DMS79 (cell line): Measurements from ENCODE around the gene ARHGEF3.
"Not testable (repeated sequence)": the region's sequence is repeated elsewhere in the genome, so short reads cannot be mapped to it uniquely, and the experiment has no call there.

Source experiments
- DNase-seq: peaks from one replicate; lab custom pipeline; 2025; lab: John Stamatoyannopoulos, UW

The ARHGEF3 gene

GRCh38 chr3:56725175-56725574 lies 76.6 kb downstream of the ARHGEF3 start:
- no peak for DNase-seq

DNA sequence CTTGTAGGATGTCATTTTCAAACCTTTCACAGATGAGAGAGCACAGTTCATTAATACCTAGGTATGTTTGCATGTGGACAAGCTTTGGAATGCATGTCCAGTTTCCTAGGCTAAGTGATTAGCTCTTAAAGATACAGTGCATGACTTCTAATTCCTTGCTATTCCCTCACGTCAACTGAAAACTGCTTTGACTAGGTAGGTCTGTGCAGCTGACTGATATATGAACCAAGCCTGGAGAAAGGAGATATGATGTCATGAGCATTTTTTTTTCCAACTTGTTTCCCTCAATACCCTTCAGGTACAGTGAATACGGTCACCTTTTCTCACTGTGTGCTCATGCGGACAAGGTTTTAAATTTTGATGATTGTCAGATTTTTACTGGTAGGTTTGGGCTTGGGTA lies 77.1 kb downstream of the ARHGEF3 start:
- no peak for DNase-seq

GRCh38 chr3:56720849-56721248 lies 80.9 kb downstream of the ARHGEF3 start:
- DNase-seq: no peak

DNA sequence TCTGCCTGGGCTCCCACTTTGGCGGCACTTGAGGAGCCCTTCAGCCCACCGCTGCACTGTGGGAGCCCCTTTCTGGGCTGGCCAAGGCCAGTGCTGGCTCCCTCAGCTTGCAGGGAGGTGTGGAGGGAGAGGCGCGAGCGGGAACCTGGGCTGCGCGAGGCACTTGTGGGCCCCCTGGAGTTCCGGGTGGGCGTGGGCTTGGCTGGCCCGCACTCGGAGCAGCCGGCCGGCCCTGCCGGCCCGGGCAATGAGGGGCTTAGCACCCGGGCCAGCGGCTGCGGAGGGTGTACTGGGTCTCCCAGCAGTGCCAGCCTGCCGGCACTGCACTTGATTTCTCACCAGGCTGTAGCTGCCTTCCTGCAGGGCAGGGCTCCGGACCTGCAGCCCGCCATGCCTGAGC lies 82.9 kb downstream of the ARHGEF3 start:
- DNase-seq: not testable (repeated sequence)

GRCh38 chr3:56711344-56711743 lies 90.4 kb downstream of the ARHGEF3 start:
- no peak for DNase-seq

GRCh38 chr3:56707412-56707811 lies 94.3 kb downstream of the ARHGEF3 start:
- DNase-seq: not testable (repeated sequence)

- no peak for DNase-seq
These were observed 95.1 kb downstream of the ARHGEF3 start for GRCh38 chr3:56706629-56707028.

- DNase-seq: no peak
These were observed 97.0 kb downstream of the ARHGEF3 start for GRCh38 chr3:56704706-56705105.

DNA sequence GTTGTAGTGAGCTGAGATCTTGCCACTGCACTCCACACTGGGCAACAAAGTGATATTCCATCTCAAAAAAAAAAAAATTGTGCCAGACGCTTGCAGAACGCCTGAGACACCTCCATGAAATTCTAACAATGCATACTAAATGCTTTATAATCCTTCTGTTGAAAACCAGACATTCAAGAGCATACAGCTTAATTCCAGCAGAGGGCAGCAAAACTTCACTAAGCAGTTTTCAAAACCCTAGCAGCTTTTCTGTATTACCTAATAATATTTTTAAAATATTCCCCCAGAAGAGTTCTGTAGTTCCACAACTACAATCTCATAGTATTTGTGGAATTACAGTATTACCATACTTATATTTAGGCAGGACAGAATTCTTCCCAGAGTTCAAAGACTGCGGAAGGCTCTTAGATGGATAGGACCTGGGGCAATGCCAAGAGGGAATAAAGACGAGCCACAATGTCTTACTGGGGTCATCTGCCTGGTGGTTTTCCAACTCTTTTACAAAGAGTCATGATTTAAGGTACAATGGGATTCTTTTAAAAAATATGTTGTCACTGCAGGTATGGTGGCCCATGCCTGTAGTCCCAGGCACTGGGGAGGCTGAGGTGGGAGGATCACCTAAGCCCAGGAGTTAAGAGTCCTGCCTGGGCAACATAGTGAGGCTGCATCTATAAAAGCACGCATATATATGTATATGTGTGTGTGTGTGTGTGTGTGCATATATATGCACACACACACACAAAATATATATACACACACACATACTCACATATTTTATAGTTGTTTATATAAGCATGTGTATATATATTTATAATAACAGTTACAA lies 99.0 kb downstream of the ARHGEF3 start:
- no peak for DNase-seq

DNA sequence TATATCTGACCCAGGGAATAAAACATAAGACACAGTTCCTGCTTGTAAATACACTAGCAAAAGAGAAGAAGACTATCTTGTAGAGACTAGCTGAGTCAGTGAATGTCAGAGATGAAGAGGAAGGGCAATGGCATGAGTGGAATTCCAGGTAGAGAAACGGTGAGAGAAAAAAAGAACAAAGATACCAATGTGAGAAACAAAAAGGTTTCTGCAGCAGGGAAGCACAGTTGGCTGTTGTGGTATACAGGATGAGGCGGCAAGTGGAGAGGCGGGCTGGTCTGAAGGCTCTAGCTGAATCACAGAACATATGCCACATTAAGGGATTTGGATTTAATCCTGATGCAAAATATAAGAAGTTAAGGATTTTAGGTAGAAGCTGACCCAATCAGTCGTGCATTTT lies 101.6 kb downstream of the ARHGEF3 start:
- DNase-seq: no peak

GRCh38 chr3:56694867-56695683 lies 106.7 kb downstream of the ARHGEF3 start:
- DNase-seq: no peak

DNA sequence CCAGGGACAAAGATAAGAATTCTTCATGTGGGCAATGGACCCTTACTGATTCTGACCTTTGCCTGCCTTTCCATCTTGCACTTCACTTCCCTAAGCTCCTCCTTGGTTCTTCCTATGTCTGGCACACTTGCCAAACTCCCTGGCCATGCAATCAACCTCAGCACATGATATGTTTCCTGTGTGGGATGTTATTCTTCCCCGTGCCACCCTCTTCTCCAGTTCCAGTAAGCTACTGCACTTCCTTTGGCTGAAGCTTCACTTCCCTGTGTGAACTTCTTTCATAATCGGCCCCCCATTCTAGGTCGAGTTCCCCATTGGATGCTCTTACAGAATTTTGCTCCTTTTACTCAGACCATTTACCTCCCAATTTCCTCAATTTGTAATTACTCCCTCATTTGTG lies 108.0 kb downstream of the ARHGEF3 start:
- DNase-seq: no peak

GRCh38 chr3:56692520-56693433 lies 109.0 kb downstream of the ARHGEF3 start:
- not testable (repeated sequence) for DNase-seq

DNA sequence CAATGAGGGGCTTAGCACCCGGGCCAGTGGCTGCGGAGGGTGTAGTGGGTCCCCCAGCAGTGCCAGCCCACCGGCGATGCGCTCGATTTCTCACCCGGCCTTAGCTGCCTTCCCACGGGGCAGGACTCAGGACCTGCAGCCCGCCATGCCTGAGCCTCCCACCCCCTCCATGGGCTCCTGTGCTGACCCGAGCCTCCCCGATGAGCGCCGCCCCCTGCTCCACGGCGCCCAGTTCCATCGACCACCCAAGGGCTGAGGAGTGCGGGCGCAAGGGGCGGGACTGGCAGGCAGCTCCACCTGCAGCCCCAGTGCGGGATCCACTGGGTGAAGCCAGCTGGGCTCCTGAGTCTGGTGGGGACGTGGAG lies 109.8 kb downstream of the ARHGEF3 start:
- DNase-seq: not testable (repeated sequence)

DNA sequence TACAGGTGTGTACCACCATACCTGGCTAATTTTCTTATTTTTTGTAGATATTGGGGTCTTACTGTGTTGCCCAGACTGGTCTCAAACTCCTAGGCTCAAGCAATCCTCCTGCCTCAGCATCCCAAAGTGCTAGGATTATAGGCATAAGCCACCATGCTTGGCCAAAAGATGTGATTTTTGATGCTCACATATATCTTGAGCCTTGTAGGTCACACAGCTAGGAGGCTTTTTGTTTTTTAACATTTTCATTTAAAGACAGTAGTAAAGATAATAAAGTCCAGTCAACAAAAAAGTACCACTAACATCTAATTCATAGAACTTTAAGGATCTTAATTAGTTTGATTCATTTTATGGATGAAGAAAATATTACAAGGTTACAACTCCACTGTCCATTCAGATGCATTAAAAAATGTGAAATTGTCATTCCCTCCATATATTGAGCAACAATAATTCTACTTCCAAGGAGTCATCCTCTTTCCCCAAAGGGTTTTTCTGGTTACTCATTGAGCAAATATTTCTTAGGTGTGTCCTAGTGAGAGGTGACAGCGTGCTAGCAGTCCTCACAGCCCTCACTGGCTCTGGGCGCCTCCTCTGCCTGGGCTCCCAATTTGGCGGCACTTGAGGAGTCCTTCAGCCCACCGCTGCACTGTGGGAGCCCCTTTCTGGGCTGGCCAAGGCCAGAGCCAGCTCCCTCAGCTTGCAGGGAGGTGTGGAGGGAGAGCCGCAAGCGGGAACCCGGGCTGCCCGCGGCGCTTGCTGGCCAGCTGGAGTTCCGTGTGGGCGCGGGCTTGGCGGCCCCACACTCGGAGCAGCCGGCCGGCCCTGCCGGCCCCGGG lies 110.4 kb downstream of the ARHGEF3 start:
- no peak for DNase-seq

DNA sequence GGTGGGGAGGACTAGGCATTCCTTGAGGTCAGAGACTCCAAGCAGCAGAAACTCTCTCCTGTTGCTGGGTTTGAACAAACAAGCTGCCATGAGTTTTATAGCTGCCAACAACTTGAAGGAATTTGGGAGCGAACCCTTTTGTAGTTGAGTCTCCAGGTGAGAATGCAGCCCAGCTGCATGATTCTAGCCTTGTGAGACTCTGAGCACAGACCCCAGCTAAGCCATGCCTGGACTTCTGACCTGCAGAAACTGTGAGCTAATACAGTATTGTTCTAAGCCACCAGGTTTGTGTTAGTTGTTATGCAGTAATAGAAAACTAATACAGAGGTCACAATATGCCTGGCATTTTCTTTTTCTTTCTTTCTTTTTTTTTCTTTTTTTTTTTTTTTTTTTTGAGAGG lies 112.4 kb downstream of the ARHGEF3 start:
- no peak for DNase-seq

- no peak for DNase-seq
These were observed 113.6 kb downstream of the ARHGEF3 start for GRCh38 chr3:56688191-56688590.

GRCh38 chr3:56684029-56684428 lies 117.7 kb downstream of the ARHGEF3 start:
- DNase-seq: no peak

DNA sequence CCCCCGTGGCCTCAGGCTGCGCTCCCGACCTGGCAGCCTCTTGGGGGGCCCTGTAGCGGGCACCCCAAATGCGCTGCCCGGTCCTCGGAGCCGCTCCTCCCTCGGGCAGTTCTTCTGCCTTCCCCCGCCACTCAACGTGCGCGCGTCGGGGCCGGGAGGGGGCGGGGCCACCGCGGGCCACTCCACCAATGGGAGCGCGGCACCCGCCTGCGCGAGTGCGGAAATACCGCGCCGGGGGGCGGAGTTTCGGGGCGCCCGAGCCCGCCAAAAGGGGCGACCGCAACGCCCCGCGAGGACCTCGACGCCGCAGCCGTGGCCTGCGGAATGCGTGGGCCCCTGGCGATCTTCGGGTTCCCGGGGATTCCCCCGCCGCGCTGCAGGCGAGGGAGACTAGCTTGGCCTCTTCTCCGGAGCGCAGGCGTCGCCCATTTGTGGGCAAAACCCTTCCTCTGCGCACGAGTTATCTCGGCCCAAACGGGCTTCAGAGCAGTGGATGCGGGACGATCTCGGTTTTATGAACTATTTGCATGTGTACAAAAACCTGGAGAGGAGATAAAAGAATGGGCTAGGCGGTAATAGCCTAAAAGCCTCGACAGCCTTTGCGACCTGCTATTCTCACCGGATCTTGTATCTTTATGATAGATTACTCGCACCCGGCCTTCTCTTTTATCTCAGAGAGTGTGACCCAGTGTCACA lies 118.5 kb downstream of the ARHGEF3 start, which contains the start of gene TASOR:
Gene TASOR, minus strand, starts transcription at position 144 of the 696 bp plus-strand sequence. CDS start 259 bp downstream, outside the sequence.
- peak; percentile 9 for DNase-seq

DNA sequence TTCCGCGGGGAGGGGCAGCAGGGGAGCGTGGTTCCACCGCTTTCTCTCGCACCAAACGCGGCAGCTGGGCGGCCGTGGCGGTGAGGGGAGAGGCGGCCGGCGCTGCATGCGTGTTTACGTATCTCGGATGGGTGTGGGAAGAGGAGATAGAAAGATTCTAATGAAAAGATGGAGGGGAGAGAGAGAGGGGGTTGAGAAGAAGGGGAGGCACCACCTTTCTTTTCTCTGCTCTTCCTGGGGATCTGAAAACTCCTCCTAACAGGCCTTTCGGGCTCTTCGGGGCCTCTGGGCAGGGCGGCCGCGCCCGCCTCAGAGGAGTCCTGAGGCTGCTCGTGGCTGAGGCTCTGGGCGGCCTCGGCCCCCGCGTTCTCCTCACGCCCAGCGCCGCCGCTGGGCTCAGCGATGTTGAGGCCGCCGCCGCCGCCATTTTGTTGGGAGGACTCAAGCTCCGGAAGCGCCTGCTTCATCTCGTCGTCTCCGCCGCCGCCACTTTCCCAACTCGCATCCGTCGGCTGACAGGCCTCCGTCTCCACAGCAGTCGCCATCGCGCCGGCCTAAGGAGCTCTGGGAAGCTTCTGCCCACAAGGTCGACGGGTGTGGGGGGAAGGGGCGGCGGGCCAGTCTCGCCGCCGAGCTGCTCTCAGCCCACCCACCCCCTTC lies 119.2 kb downstream of the ARHGEF3 start:
- no peak for DNase-seq
